ENCODE results near the gene TMEM117. TPM values are rescaled to one million over a fixed set of nuclear protein-coding genes. Genes with fewer than 3 reads are reported as not detected.
"Not testable (repeated sequence)": the region's sequence is repeated elsewhere in the genome, so short reads cannot be mapped to it uniquely, and the experiment has no call there.

TMEM117 gene
- total RNA-seq, 1 donor, result 10.8 TPM

DNA sequence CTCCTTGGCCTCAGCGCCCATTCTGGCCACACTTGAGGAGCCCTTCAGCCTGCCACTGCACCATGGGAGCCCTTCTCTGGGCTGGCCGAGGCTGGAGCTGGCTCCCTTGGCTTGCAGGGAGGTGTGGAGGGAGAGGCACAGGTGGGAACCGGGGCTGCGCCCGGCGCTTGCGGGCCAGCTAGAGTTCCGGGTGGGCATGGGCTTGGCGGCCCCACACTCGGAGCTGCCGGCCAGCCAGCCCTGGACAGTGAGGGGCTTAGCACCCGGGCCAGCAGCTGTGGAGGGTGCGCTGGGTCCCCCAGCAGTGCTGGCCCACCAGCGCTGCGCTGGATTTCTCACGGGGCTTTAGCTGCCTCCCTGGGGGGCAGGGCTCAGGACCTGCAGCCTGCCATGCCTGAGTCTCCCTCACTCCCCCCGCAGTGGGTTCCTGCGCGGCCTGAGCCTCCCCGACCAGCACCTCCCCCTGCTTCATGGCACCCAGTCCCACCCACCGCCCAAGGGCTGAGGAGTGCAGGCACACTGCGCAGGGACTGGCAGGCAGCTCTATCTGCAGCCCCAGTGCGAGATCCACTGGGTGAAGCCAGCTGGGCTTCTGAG is 28.0 kb downstream of the TMEM117 start:
- no peak for DNase-seq (ENCODE audit: low read depth)
- H3K4me3 ChIP-seq (ENCODE audit: low read depth, low read length), result no peak overlapping the region
- TF ChIP-seq CTCF (IDR thresholded peaks at IDR 0.05; ENCODE audit: insufficient read depth, low read depth, low read length), result no peak

- not testable (repeated sequence) for H3K4me3 ChIP-seq (ENCODE audit: low read depth, low read length); DNase-seq (ENCODE audit: low read depth)
Observed at GRCh38 chr12:43864557-43864956, 28.7 kb downstream of the TMEM117 start.

DNA sequence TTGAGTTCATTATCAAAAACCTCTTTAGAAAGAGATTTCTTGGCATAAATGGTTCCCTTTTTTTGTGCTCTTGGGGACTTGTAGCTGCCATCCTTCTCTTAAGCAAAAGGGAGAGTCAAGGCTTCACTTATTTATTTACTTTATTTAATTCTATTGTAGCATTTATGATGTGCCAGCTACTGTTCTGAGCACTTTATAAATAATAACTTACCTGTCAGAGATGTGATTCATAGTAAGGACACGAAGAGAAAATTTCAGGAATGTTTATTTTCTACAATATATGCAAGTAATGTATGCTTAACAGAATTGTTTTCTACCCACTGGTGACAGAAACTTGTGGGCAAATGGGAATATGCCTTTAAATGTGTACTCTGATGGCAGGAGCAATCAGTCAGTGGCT is 33.3 kb downstream of the TMEM117 start:
- no peak overlapping the region for H3K4me3 ChIP-seq (ENCODE audit: low read depth, low read length)
- no peak for TF ChIP-seq CTCF (IDR thresholded peaks at IDR 0.05; ENCODE audit: insufficient read depth, low read depth, low read length)
- no peak for DNase-seq (ENCODE audit: low read depth)

DNA sequence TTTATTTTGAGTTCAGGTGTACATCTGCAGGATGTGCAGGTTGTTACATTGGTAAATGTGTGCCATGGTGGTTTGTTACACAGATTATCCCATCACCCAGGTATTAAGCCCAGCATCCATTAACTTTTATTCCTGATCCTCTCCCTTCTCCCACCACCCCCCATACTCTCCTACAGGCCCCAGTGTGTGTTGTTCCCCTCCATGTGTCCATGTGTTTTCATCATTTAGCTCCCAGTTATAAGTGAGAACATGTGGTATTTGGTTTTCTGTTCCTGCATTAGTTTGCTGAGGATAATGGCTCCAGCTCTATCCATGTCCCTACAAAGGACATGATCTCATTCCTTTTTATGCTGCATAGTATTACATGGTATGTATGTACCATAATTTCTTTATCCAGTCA is 33.9 kb downstream of the TMEM117 start:
- not testable (repeated sequence) for DNase-seq (ENCODE audit: low read depth); H3K4me3 ChIP-seq (ENCODE audit: low read depth, low read length)

DNA sequence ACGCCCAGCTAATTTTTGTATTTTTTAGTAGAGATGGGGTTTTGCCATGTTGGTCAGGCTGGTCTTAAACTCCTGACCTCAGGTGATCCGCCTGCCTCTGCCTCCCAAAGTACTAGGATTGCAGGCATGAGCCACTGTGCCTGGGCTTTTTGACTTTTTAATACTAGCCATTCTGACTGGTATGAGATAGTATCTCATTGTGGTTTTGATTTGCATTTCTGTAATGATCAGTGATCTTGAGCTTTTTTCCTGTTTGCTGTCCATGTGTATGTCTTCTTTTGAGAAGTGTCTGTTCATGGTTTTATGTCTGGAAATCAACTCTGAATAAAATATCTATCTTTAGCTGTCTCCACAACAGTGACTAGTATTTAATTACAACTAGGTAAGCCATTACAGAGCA is 35.4 kb downstream of the TMEM117 start:
- DNase-seq (ENCODE audit: low read depth); H3K4me3 ChIP-seq (ENCODE audit: low read depth, low read length): not testable (repeated sequence)

- no peak overlapping the region for H3K4me3 ChIP-seq (ENCODE audit: low read depth, low read length)
- TF ChIP-seq CTCF (IDR thresholded peaks at IDR 0.05; ENCODE audit: insufficient read depth, low read depth, low read length), result no peak
- DNase-seq (ENCODE audit: low read depth), result no peak
Observed at GRCh38 chr12:43872396-43872795, 36.5 kb downstream of the TMEM117 start.

DNA sequence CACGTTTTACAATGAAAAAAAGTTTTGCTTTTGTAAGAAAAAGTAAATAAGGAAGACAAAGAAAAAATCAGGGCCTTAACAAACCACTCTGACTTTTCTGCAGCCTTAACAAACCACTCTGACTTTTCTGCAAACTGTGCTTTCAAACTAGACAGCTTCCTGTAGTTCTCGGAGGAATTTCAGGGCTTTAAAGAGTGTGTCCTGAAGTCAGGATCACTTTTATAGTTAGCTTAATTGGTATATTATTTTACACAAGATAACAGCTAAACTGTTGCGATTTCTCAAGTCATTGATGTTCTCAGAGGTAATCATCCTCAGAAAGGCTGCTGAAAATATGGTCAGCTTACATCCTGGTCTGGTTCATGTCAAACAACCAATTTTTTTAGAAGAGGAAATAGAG is 42.2 kb downstream of the TMEM117 start:
- TF ChIP-seq CTCF (IDR thresholded peaks at IDR 0.05; ENCODE audit: insufficient read depth, low read depth, low read length), result no peak
- H3K4me3 ChIP-seq (ENCODE audit: low read depth, low read length), result no peak overlapping the region
- DNase-seq (ENCODE audit: low read depth), result no peak

- no peak overlapping the region for H3K4me3 ChIP-seq (ENCODE audit: low read depth, low read length)
- DNase-seq (ENCODE audit: low read depth), result no peak
- no peak for TF ChIP-seq CTCF (IDR thresholded peaks at IDR 0.05; ENCODE audit: insufficient read depth, low read depth, low read length)
Observed at GRCh38 chr12:43880547-43880946, 44.7 kb downstream of the TMEM117 start.

Measured in fibroblast of villous mesenchyme (primary cell).